HUES48 (cell line): ENCODE results near the gene TMEM244.
"Not testable (repeated sequence)": the region's sequence is repeated elsewhere in the genome, so short reads cannot be mapped to it uniquely, and the experiment has no call there.

ENCODE experiments used
- H3K27ac ChIP-seq: one replicate; pipeline ENCODE4 v1.7.0; 2013; ENCODE audit warnings: low read depth, low read length, inconsistent platforms
- H3K27me3 ChIP-seq: 2 replicates; pipeline ENCODE4 v1.6.1; 2013; ENCODE audit warnings: mild to moderate bottlenecking, low read length; ENCODE audit not compliant: control insufficient read depth, insufficient read depth
- H3K36me3 ChIP-seq: 2 replicates; pipeline ENCODE4 v1.6.1; 2013; ENCODE audit warnings: low read length; ENCODE audit not compliant: control insufficient read depth, insufficient read depth
- H3K4me1 ChIP-seq: 2 replicates; pipeline ENCODE4 v1.6.1; 2013; ENCODE audit warnings: mild to moderate bottlenecking, low read length; ENCODE audit not compliant: control insufficient read depth, insufficient read depth
- H3K4me3 ChIP-seq: 2 replicates; pipeline ENCODE4 v1.5.1; 2013; ENCODE audit warnings: mild to moderate bottlenecking, low read depth, low read length
- H3K9ac ChIP-seq: 2 replicates; pipeline ENCODE4 v1.6.1; 2013; ENCODE audit warnings: mild to moderate bottlenecking, low read depth, low read length, moderate library complexity
- H3K9me3 ChIP-seq: 2 replicates; pipeline ENCODE4 v1.6.1; 2013; ENCODE audit warnings: low read length; ENCODE audit not compliant: control insufficient read depth, insufficient read depth

Gene TMEM244

GRCh38 chr6:129890164-129890563 is 29.0 kb upstream of the TMEM244 start:
- no peak overlapping the region for H3K27ac ChIP-seq
- H3K4me3 ChIP-seq, result no peak overlapping the region

GRCh38 chr6:129889580-129889979 is 28.5 kb upstream of the TMEM244 start:
- H3K27me3 ChIP-seq, result no peaks in the 10 kb centered on the region
- H3K4me1 ChIP-seq, result no peaks in the 10 kb centered on the region
- no peak overlapping the region for H3K27ac ChIP-seq
- no peak overlapping the region for H3K4me3 ChIP-seq
- H3K9ac ChIP-seq, result no peak overlapping the region
- H3K9me3 ChIP-seq, result no peaks in the 10 kb centered on the region
- H3K36me3 ChIP-seq, result no peaks in the 10 kb centered on the region

More at GRCh38 chr6:129890164-129890563, 29.0 kb upstream of the TMEM244 start:
- H3K36me3 ChIP-seq, result no peaks in the 10 kb centered on the region
- H3K4me1 ChIP-seq, result no peaks in the 10 kb centered on the region
- no peak overlapping the region for H3K9ac ChIP-seq
- H3K9me3 ChIP-seq, result no peaks in the 10 kb centered on the region
- H3K27me3 ChIP-seq, result no peaks in the 10 kb centered on the region

- Histone ChIP-seq H3K27ac (no peak overlapping the region), H3K9ac (no peak overlapping the region), H3K27me3 (no peaks in the 10 kb centered on the region), H3K4me3 (no peak overlapping the region), H3K36me3 (no peaks in the 10 kb centered on the region), H3K9me3 (no peaks in the 10 kb centered on the region), H3K4me1 (no peaks in the 10 kb centered on the region)
Observed at GRCh38 chr6:129886401-129887155, 25.5 kb upstream of the TMEM244 start.

- H3K9ac ChIP-seq, result no peak overlapping the region
- H3K27ac ChIP-seq, result no peak overlapping the region
- H3K4me3 ChIP-seq, result no peak overlapping the region
- H3K4me1 ChIP-seq, result no peaks in the 10 kb centered on the region
- H3K9me3 ChIP-seq, result no peaks in the 10 kb centered on the region
- H3K36me3 ChIP-seq, result no peaks in the 10 kb centered on the region
- H3K27me3 ChIP-seq, result no peaks in the 10 kb centered on the region
Observed at GRCh38 chr6:129884211-129884610, 23.1 kb upstream of the TMEM244 start.

- no peaks in the 10 kb centered on the region for H3K9me3 ChIP-seq
- H3K27ac ChIP-seq, result no peak overlapping the region
- no peaks in the 10 kb centered on the region for H3K27me3 ChIP-seq
- H3K4me3 ChIP-seq, result no peak overlapping the region
- no peak overlapping the region for H3K9ac ChIP-seq
- no peaks in the 10 kb centered on the region for H3K4me1 ChIP-seq
- H3K36me3 ChIP-seq, result no peaks in the 10 kb centered on the region
Observed at GRCh38 chr6:129882510-129883023, 21.5 kb upstream of the TMEM244 start.

GRCh38 chr6:129877894-129878293 is 16.8 kb upstream of the TMEM244 start:
- H3K4me3 ChIP-seq, H3K27me3 ChIP-seq, H3K9me3 ChIP-seq, H3K27ac ChIP-seq, H3K36me3 ChIP-seq, H3K4me1 ChIP-seq, H3K9ac ChIP-seq: not testable (repeated sequence)

- H3K27ac ChIP-seq, result no peak overlapping the region
Observed at GRCh38 chr6:129875610-129876520, 14.8 kb upstream of the TMEM244 start.

GRCh38 chr6:129874837-129875236 is 13.7 kb upstream of the TMEM244 start:
- Histone ChIP-seq H3K9me3 (no peaks in the 10 kb centered on the region), H3K27me3 (no peaks in the 10 kb centered on the region), H3K36me3 (no peaks in the 10 kb centered on the region), H3K4me3 (no peak overlapping the region), H3K4me1 (no peaks in the 10 kb centered on the region), H3K9ac (no peak overlapping the region), H3K27ac (no peak overlapping the region)

More at GRCh38 chr6:129875610-129876520, 14.8 kb upstream of the TMEM244 start:
- H3K4me1 ChIP-seq, result no peaks in the 10 kb centered on the region
- no peaks in the 10 kb centered on the region for H3K27me3 ChIP-seq
- H3K9me3 ChIP-seq, result no peaks in the 10 kb centered on the region
- no peak overlapping the region for H3K9ac ChIP-seq
- H3K36me3 ChIP-seq, result no peaks in the 10 kb centered on the region
- no peak overlapping the region for H3K4me3 ChIP-seq

- no peaks in the 10 kb centered on the region for H3K9me3 ChIP-seq
- H3K27me3 ChIP-seq, result no peaks in the 10 kb centered on the region
- no peak overlapping the region for H3K27ac ChIP-seq
- H3K36me3 ChIP-seq, result no peaks in the 10 kb centered on the region
- no peak overlapping the region for H3K9ac ChIP-seq
- no peak overlapping the region for H3K4me3 ChIP-seq
- H3K4me1 ChIP-seq, result peaks cover 5% of the 10 kb centered on the region; the same call in 1 of the 2 replicates
Observed at GRCh38 chr6:129872586-129872985, 11.5 kb upstream of the TMEM244 start.

GRCh38 chr6:129871221-129871620 is 10.1 kb upstream of the TMEM244 start:
- Histone ChIP-seq H3K27ac (no peak overlapping the region), H3K4me3 (no peak overlapping the region), H3K9ac (no peak overlapping the region), H3K36me3 (no peaks in the 10 kb centered on the region), H3K9me3 (no peaks in the 10 kb centered on the region), H3K27me3 (no peaks in the 10 kb centered on the region), H3K4me1 (peaks cover 18% of the 10 kb centered on the region; the same call in 1 of the 2 replicates)

GRCh38 chr6:129867403-129867802 is 6.3 kb upstream of the TMEM244 start:
- peaks cover 11% of the 10 kb centered on the region; the same call in 1 of the 2 replicates for H3K9me3 ChIP-seq
- no peaks in the 10 kb centered on the region for H3K27me3 ChIP-seq
- H3K27ac ChIP-seq, result no peak overlapping the region
- H3K36me3 ChIP-seq, result no peaks in the 10 kb centered on the region
- H3K4me3 ChIP-seq, result no peak overlapping the region
- no peak overlapping the region for H3K9ac ChIP-seq
- peaks cover 19% of the 10 kb centered on the region; the same call in 1 of the 2 replicates for H3K4me1 ChIP-seq
